ENCODE measurements around the gene RNF148. TPM values are rescaled to one million over a fixed set of nuclear protein-coding genes. Genes with fewer than 3 reads are reported as not detected.

Gene RNF148, protein sequence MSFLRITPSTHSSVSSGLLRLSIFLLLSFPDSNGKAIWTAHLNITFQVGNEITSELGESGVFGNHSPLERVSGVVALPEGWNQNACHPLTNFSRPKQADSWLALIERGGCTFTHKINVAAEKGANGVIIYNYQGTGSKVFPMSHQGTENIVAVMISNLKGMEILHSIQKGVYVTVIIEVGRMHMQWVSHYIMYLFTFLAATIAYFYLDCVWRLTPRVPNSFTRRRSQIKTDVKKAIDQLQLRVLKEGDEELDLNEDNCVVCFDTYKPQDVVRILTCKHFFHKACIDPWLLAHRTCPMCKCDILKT
- total RNA-seq = not detected

GRCh38 chr7:122702872-122703510, at the start of gene RNF148:
Gene RNF148, minus strand, starts transcription at chr7:122702922. Its CDS starts 172 bp downstream, at chr7:122702750.
- Mint-ChIP-seq H3K36me3 (ENCODE audit: low read depth) (no peaks in the 10 kb centered on the region), H3K27me3 (no peaks in the 10 kb centered on the region), H3K9me3 (peaks cover 4% of the 10 kb centered on the region), H3K27ac (no peak within 1 kb of the TSS), H3K4me3 (no peak within 1 kb of the TSS), H3K4me1 (no peaks in the 10 kb centered on the region)
- CTCF ChIA-PET = no interaction called here
- POLR2A ChIA-PET = no interaction called here
- no peak for DNase-seq

DNA sequence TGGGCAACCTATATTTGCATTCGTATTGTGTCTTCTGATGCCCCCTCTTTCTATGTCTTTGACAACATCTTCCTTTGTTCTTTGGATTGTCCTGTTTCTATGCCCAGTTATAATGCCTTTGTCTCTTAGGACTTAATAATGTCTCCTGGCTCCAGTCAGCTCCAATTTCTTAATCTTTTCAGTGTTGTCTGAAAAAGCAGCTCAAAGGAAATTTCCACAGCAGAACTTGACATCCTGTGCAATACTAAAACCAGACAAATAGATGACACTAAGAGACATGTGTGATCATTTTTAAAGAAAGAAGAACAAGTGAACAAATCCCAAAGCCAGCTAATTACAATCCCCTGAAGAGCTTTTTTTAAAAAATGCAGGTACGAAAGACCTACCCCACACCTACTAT, 47.7 kb upstream of the RNF148 start:
- H3K27me3 Mint-ChIP-seq = no peaks in the 10 kb centered on the region
- H3K4me1 Mint-ChIP-seq = no peaks in the 10 kb centered on the region
- H3K36me3 Mint-ChIP-seq (ENCODE audit: low read depth) = no peaks in the 10 kb centered on the region
- POLR2A ChIA-PET = no interaction called here
- CTCF ChIA-PET = no interaction called here
- no peak overlapping the region for H3K27ac Mint-ChIP-seq
- no peaks in the 10 kb centered on the region for H3K9me3 Mint-ChIP-seq
- H3K4me3 Mint-ChIP-seq = no peak overlapping the region
- DNase-seq = no peak

GRCh38 chr7:122748195-122748594, 45.5 kb upstream of the RNF148 start:
- no peaks in the 10 kb centered on the region for H3K4me1 Mint-ChIP-seq
- CTCF ChIA-PET = no interaction called here
- H3K27me3 Mint-ChIP-seq = no peaks in the 10 kb centered on the region
- H3K27ac Mint-ChIP-seq = no peak overlapping the region
- no peak for DNase-seq
- H3K36me3 Mint-ChIP-seq (ENCODE audit: low read depth) = no peaks in the 10 kb centered on the region
- H3K4me3 Mint-ChIP-seq = no peak overlapping the region
- H3K9me3 Mint-ChIP-seq = no peaks in the 10 kb centered on the region
- POLR2A ChIA-PET = no interaction called here

DNA sequence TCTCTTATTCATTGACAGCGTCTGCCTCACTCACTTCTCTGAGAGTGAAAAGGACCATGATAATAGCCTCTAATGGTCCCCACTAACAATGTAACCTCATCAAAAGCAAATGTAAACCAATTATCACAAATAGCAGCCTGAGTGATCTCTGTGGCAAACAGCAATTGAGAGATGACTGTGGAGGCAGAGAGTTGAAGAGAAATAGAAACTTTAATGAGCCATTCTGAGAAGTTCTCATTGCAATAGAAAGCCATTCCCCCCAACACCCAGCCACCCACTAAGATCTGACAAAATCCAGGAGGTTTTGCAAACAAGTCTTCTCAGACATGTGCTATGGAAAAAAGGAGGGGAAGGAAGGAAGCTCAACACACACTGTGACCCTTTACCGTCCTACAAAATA, 44.2 kb upstream of the RNF148 start:
- no peaks in the 10 kb centered on the region for H3K27me3 Mint-ChIP-seq
- H3K4me1 Mint-ChIP-seq = no peaks in the 10 kb centered on the region
- DNase-seq = no peak
- H3K4me3 Mint-ChIP-seq = no peak overlapping the region
- no peak overlapping the region for H3K27ac Mint-ChIP-seq
- no peaks in the 10 kb centered on the region for H3K9me3 Mint-ChIP-seq
- POLR2A ChIA-PET = no interaction called here
- CTCF ChIA-PET = no interaction called here
- no peaks in the 10 kb centered on the region for H3K36me3 Mint-ChIP-seq (ENCODE audit: low read depth)

DNA sequence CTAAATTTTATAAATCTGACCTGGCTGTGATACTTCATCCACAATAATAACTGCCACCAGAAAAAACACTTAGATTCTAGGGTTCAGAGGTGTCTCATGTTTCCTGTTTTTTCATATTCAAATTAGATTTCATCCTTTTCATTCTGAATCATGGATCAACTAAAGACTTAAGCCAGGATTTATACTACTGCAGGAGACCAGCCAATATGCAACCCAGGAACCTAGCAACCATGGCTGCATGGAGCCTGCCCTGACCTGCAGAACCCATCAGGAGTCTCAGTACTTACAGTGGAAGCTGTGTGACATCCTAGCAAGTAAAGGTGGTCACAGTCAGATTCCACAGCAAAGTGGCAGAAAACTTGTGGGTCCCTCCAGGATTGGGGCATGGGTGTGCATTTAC, 40.5 kb upstream of the RNF148 start:
- no peaks in the 10 kb centered on the region for H3K36me3 Mint-ChIP-seq (ENCODE audit: low read depth)
- no peak for DNase-seq
- H3K27me3 Mint-ChIP-seq = no peaks in the 10 kb centered on the region
- no peaks in the 10 kb centered on the region for H3K4me1 Mint-ChIP-seq
- no peak overlapping the region for H3K27ac Mint-ChIP-seq
- H3K4me3 Mint-ChIP-seq = no peak overlapping the region
- ChIA-PET CTCF (no interaction called here), POLR2A (no interaction called here)
- H3K9me3 Mint-ChIP-seq = no peaks in the 10 kb centered on the region

GRCh38 chr7:122738947-122739346, 36.2 kb upstream of the RNF148 start:
- Mint-ChIP-seq H3K4me1 (no peaks in the 10 kb centered on the region), H3K9me3 (no peaks in the 10 kb centered on the region), H3K27ac (no peak overlapping the region), H3K36me3 (ENCODE audit: low read depth) (no peaks in the 10 kb centered on the region), H3K4me3 (no peak overlapping the region), H3K27me3 (no peaks in the 10 kb centered on the region)
- DNase-seq = no peak
- CTCF ChIA-PET = interaction anchor here (0.7 kb wide), 1 partner anchor 16 kb away, joined by 3 read pairs; no protein-coding TSS in a partner anchor
- POLR2A ChIA-PET = no interaction called here

DNA sequence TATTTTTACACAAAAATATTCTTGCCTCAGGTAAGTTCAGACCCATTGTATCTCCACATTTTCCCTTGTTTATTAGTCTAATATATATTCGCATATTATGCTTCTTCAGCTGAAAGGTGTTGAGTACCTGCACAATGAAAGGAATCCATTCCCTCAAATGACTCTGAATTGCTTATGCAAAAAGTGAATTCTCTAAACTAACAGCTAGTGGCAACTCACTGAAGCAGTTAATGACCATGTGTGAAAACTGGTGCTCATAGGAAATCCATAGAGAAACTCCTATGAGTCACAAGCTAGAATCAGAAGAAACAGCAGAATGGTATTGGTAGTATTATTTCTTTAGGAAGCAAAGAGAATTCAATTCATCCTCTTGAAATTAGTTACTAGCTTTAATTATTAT, 33.5 kb upstream of the RNF148 start:
- POLR2A ChIA-PET = no interaction called here
- H3K4me1 Mint-ChIP-seq = no peaks in the 10 kb centered on the region
- CTCF ChIA-PET = no interaction called here
- no peak overlapping the region for H3K27ac Mint-ChIP-seq
- no peaks in the 10 kb centered on the region for H3K9me3 Mint-ChIP-seq
- no peak overlapping the region for H3K4me3 Mint-ChIP-seq
- no peaks in the 10 kb centered on the region for H3K36me3 Mint-ChIP-seq (ENCODE audit: low read depth)
- DNase-seq = no peak
- no peaks in the 10 kb centered on the region for H3K27me3 Mint-ChIP-seq

GRCh38 chr7:122727759-122728158, 25.0 kb upstream of the RNF148 start:
- no peak for DNase-seq
- Mint-ChIP-seq H3K9me3 (peaks cover 2% of the 10 kb centered on the region), H3K4me3 (no peak overlapping the region), H3K36me3 (ENCODE audit: low read depth) (no peaks in the 10 kb centered on the region), H3K4me1 (no peaks in the 10 kb centered on the region), H3K27me3 (no peaks in the 10 kb centered on the region), H3K27ac (no peak overlapping the region)
- POLR2A ChIA-PET = no interaction called here
- CTCF ChIA-PET = no interaction called here

DNA sequence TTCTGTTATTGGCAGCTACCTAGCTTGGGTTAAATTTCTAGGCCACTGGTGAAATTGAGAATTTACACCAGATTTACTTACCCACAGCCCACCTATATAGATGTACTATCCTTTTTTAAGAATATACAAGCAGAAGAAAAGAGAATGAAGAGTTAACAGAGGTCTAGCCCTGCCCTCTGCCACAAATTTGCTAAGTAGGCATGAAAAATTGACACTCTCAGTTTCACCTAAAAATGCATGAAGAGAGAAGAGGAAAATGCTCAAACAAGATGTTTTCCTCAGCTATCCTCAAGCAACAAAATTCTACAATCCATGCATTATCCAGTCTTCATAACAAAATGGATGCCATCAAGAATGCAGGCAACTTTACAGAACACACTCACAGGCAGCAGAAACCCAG, 24.6 kb upstream of the RNF148 start:
- Mint-ChIP-seq H3K36me3 (ENCODE audit: low read depth) (no peaks in the 10 kb centered on the region), H3K4me3 (no peak overlapping the region), H3K27ac (no peak overlapping the region), H3K4me1 (no peaks in the 10 kb centered on the region), H3K27me3 (no peaks in the 10 kb centered on the region), H3K9me3 (peaks cover 2% of the 10 kb centered on the region)
- POLR2A ChIA-PET = no interaction called here
- no peak for DNase-seq
- CTCF ChIA-PET = no interaction called here

DNA sequence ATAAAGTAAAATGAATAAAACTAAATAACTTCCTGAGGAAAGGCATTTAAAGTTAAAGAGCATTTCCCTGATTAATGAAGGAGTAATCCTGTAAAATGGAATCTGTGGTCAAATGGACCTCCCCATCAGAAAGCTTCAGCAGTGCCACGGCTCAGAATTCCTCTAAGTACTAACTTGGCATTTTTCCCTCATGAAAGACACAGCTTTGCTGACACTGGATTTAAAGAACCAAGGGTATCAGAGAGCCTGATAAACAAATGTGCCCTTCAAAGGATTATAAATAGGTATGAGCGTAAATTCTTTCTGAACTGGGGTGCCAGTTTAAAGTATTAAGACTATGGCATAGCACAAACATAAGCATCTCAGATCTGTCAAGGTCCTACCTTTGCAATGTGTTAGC, 24.2 kb upstream of the RNF148 start:
- POLR2A ChIA-PET = no interaction called here
- Mint-ChIP-seq H3K4me3 (no peak overlapping the region), H3K36me3 (ENCODE audit: low read depth) (no peaks in the 10 kb centered on the region), H3K27ac (no peak overlapping the region), H3K4me1 (no peaks in the 10 kb centered on the region), H3K9me3 (peaks cover 2% of the 10 kb centered on the region), H3K27me3 (no peaks in the 10 kb centered on the region)
- CTCF ChIA-PET = no interaction called here
- DNase-seq = no peak

DNA sequence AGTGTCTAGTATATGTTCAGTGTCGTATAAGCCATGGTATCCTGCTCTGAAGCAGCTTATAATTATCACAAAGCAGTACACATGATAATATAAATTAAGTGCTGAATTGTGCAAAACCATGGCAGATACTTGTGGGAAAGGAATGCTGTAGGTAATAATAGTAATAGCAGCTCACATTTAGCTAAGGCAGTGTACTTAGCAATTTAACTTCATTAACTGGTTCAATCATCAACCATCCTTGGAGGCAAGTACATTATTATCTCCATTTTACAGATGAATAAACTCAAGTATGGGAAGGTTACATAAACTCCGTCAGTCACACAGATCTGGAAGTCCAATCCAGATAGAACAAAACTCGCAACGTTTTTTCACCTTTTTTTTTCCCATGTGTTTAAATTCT, 21.6 kb upstream of the RNF148 start:
- Mint-ChIP-seq H3K4me1 (no peaks in the 10 kb centered on the region), H3K9me3 (peaks cover 10% of the 10 kb centered on the region), H3K36me3 (ENCODE audit: low read depth) (no peaks in the 10 kb centered on the region), H3K4me3 (no peak overlapping the region), H3K27me3 (no peaks in the 10 kb centered on the region), H3K27ac (no peak overlapping the region)
- POLR2A ChIA-PET = no interaction called here
- no peak for DNase-seq
- CTCF ChIA-PET = no interaction called here

DNA sequence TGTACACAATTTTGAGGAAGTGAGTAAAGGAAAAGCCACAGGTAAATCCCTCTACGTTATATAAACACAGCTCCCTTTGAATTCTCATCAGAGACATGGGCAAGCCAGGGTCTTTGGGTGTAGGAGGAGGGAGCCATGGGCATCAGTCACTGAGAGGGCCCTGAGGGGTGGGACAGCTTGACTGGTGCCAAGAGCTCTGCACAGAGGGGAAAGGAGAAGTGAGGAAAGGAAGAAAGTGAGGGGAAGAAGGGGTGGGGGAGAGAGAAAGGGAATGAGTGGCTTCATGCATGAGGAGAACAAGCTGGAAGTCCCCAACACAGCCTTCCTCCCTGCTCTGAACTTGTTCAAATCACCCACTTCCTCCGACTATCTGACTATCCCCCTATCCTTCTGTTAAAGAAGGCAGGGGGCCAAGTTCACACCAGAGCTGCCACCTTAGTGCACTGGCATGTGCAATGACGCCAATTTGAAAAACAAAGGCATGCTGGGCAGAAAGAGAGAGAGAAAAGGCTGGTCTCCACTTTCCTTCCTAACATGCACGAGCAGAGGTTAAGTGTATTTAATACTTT, 16.4 kb upstream of the RNF148 start:
- no peak for DNase-seq
- Mint-ChIP-seq H3K27ac (no peak overlapping the region), H3K4me3 (no peak overlapping the region)

DNA sequence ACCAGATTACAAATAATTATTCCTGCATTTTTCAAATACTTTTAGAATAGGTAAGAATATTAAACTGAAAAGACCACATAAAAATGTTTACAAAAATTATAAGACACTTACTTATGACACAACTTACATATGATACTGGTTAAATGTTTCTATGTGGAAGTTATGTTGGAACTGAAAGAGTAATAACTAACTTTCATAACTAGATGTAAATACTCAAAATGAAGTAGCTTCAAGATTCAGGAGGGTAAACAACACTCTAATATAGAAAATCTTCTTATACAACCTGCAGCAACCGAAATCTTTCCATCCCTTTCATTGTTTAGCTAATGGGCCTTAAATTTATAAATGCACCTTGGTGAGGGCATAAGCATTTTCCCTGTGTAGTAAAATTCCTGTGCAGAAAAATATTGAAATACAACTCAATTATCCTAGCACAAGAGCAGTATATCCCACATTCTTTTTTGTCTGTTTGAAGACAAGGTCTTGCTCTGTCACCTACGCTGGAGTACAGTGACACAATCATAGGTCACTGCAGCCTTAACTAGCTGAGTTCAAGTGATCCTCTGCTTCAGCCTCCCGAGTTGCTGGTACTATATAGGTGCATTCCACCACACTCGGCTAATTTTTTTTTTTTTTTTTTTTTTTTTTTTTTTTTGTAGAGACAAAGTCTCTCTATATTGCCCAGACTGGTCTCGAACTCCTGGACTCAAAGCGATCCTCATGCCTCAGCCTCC, 14.8 kb upstream of the RNF148 start:
- POLR2A ChIA-PET = no interaction called here
- DNase-seq = no peak
- H3K36me3 Mint-ChIP-seq (ENCODE audit: low read depth) = no peaks in the 10 kb centered on the region
- H3K4me1 Mint-ChIP-seq = no peaks in the 10 kb centered on the region
- CTCF ChIA-PET = no interaction called here
- no peaks in the 10 kb centered on the region for H3K27me3 Mint-ChIP-seq
- H3K9me3 Mint-ChIP-seq = peaks cover 7% of the 10 kb centered on the region
- H3K4me3 Mint-ChIP-seq = no peak overlapping the region
- H3K27ac Mint-ChIP-seq = no peak overlapping the region

More for the DNA sequence above, 16.4 kb upstream of the RNF148 start:
- POLR2A ChIA-PET = no interaction called here
- Mint-ChIP-seq H3K9me3 (peaks cover 7% of the 10 kb centered on the region), H3K4me1 (no peaks in the 10 kb centered on the region), H3K36me3 (ENCODE audit: low read depth) (no peaks in the 10 kb centered on the region), H3K27me3 (no peaks in the 10 kb centered on the region)
- CTCF ChIA-PET = no interaction called here

DNA sequence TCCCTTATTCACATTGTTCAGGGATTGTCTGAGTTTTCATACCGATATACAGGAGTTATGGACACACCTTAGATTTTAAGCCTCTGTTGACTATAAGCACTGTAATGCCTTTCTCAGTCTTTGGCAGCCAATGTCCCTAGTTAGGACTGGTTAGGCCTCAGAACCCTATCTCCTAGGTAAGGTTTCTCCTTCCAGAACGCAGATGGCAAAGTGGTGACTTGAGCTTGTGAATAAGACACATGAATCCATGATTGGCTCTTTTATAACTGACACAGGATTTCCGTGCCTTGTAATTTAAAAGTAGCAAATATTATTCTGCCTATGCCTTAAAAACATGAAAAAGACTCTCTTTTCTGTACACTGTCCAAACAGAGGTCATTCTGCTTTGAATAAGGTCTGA, 12.5 kb upstream of the RNF148 start:
- Mint-ChIP-seq H3K27ac (no peak overlapping the region), H3K4me1 (no peaks in the 10 kb centered on the region), H3K4me3 (no peak overlapping the region), H3K27me3 (no peaks in the 10 kb centered on the region), H3K9me3 (no peaks in the 10 kb centered on the region), H3K36me3 (ENCODE audit: low read depth) (no peaks in the 10 kb centered on the region)
- DNase-seq = no peak
- CTCF ChIA-PET = no interaction called here
- POLR2A ChIA-PET = no interaction called here

Data from activated CD4-positive, alpha-beta memory T cell treated with anti-CD3 and anti-CD28 coated beads, Interleukin-2, amount 10 ng/mL, durations not matched to agents 7 days and 5 days (primary cell).